ENCODE results near the gene SLCO2A1. TPM values are rescaled to one million over a fixed set of nuclear protein-coding genes. Genes with fewer than 3 reads are reported as not detected.

The SLCO2A1 gene
- total RNA-seq, 4 donors from 2014 or later = 7.8 to 12.0 (median 11.1) TPM

DNA sequence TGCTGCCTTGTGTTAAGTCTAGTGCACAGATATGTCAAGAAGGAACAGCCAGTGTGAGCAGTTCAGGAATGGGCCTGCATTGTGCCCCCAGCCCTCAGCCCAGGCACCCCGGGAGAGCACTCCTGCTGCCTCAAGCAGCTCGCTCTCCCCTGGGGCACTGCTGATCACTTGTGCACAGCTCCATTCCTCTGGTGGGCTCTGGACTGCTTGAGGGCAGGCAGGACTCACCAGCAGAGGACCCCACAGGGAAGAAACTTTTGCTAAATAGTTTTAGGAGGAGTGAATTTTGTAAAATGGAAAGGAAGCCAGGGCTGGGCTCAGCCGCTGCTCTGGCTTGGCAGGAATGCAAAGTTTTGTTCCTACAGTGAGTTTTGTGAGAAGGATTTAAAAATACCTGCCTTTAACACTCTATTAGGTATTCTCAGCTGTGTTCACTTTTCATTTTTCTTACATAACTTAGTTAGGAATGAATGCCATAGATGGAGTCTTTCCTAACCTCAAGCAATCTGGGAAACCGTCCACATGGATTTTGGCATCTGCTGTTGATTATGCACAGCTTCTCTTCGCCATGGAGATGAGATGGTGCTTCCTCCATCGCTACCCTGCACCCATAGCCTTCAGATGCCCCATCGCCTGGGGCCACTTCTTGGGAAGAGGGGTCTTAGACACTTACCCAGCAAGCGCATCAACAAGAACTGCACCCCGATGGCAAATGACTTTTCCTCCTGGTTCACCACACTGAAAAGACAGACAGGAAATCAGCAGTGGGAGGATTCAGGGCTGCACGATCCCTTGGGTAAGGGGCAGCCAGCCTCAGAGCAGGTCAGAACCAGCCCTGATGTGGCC lies 91.7 kb downstream of the SLCO2A1 start:
- 24 to 27% methylated on average over 2 to 4 of the region's 10 CpGs for WGBS, 2 donors (ENCODE audit: low coverage in 1 of 2)
- ATAC-seq = peak; percentile 40
- peaks cover 0 to 51% (median 0%) of the 10 kb centered on the region in 3 donors for H3K4me1 ChIP-seq
- no peak for TF ChIP-seq EP300 (IDR thresholded peaks at IDR 0.05)
- TF ChIP-seq, protein P1, sequence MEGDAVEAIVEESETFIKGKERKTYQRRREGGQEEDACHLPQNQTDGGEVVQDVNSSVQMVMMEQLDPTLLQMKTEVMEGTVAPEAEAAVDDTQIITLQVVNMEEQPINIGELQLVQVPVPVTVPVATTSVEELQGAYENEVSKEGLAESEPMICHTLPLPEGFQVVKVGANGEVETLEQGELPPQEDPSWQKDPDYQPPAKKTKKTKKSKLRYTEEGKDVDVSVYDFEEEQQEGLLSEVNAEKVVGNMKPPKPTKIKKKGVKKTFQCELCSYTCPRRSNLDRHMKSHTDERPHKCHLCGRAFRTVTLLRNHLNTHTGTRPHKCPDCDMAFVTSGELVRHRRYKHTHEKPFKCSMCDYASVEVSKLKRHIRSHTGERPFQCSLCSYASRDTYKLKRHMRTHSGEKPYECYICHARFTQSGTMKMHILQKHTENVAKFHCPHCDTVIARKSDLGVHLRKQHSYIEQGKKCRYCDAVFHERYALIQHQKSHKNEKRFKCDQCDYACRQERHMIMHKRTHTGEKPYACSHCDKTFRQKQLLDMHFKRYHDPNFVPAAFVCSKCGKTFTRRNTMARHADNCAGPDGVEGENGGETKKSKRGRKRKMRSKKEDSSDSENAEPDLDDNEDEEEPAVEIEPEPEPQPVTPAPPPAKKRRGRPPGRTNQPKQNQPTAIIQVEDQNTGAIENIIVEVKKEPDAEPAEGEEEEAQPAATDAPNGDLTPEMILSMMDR (IDR thresholded peaks at IDR 0.05) = no peak
- TF ChIP-seq POLR2AphosphoS5 (IDR thresholded peaks at IDR 0.05) = no peak
- TF ChIP-seq POLR2A (IDR thresholded peaks at IDR 0.05) = no peak
- H3K9me3 ChIP-seq = no peaks in the 10 kb centered on the region
- H3K27ac ChIP-seq = peak overlapping the region; percentile 45 to 69 (median 52)
- H3K4me3 ChIP-seq = no peak overlapping the region
- H3K36me3 ChIP-seq = no peaks in the 10 kb centered on the region
- H3K27me3 ChIP-seq = no peaks in the 10 kb centered on the region

DNA sequence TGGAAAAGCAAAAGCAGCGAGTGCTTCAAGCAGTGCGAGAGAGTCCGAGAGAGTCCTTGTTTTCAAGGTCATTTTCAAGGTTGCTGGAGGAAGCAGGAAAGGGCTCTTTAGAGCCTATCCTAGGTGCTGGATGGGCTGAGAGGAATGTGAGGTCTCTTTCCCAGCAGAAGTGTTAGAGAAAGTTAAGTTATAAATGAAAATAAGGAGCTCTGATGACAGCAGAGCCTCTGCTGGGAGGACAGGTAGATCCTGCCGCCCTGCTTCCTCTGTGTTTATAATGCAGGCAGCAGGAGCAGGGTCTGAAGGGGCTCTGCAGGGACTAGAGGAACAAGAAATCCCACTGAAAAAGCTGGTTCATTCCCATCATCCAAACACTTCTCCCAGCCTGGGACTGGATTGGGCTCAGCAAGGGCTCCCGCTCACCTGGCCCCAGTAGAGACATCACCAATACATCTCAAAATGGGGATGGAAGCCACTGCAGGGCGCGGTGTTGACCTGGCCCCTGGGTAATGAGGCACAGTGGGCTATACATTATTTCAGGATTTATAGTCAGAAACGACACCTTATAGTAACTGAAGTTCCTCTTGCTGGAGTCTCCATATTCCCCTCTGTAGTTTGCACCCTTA lies 92.6 kb downstream of the SLCO2A1 start:
- 69 to 91% methylated on average over 6 to 8 of the region's 8 CpGs for WGBS, 2 donors (ENCODE audit: low coverage in 1 of 2)
- Histone ChIP-seq H3K27me3 (no peaks in the 10 kb centered on the region), H3K4me1 (peaks cover 0 to 43% (median 0%) of the 10 kb centered on the region in 3 donors), H3K9me3 (no peaks in the 10 kb centered on the region), H3K4me3 (no peak overlapping the region), H3K27ac (peak overlapping the region in 3 of 4 donors; percentile 47 to 69 (median 58)), H3K36me3 (no peaks in the 10 kb centered on the region)
- no peak for ATAC-seq
- TF ChIP-seq POLR2AphosphoS5 (IDR thresholded peaks at IDR 0.05) = no peak
- no peak for TF ChIP-seq POLR2A (IDR thresholded peaks at IDR 0.05)
- TF ChIP-seq, protein P1 (IDR thresholded peaks at IDR 0.05) = no peak
- no peak for TF ChIP-seq EP300 (IDR thresholded peaks at IDR 0.05)

DNA sequence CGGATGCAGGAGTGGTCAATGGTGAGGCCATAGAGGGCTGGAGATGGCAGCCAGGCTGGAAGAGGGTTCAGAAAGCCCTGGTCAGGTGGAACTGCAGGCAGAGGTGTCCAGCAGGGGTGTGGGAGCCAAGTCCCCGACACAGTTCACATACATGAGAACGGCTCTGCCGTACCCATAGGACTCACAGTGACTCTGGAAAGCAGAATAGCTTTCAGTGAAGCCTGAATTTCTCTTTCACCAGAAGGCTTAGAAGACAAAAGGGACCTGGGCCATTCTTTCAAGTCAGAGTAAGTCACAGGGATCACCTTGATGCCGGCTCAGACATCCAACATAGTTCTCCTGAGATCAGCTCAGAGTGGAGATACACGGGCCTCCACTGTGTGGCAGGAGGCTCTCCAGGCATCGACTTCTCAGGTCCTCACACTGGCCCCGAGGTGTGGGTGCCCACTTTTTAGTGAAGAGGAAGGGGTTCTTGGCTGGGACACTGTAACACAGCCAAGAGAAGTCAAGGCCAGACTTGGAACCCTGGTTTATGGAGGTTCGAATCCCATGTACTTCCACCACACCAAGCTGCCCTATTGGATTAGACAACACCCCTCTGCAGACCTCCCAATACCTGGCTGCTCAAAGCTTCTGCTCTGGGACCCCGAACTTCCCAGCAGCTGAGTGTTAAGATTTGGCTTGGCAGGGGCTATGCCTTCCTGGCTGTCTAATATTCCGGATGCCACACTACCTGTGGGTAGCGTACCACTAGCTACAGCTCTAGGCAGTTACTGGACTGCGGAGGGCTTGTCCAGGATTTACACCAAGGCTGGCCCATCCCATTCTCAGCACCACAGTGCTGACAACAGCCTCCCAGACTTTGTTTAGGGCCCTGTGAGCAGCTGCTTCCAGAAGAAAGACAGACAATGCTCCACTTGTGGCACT lies 93.6 kb downstream of the SLCO2A1 start:
- no peak overlapping the region for H3K27ac ChIP-seq
- 87 to 93% methylated on average over 3 to 9 of the region's 13 CpGs for WGBS, 2 donors (ENCODE audit: low coverage in 1 of 2)

DNA sequence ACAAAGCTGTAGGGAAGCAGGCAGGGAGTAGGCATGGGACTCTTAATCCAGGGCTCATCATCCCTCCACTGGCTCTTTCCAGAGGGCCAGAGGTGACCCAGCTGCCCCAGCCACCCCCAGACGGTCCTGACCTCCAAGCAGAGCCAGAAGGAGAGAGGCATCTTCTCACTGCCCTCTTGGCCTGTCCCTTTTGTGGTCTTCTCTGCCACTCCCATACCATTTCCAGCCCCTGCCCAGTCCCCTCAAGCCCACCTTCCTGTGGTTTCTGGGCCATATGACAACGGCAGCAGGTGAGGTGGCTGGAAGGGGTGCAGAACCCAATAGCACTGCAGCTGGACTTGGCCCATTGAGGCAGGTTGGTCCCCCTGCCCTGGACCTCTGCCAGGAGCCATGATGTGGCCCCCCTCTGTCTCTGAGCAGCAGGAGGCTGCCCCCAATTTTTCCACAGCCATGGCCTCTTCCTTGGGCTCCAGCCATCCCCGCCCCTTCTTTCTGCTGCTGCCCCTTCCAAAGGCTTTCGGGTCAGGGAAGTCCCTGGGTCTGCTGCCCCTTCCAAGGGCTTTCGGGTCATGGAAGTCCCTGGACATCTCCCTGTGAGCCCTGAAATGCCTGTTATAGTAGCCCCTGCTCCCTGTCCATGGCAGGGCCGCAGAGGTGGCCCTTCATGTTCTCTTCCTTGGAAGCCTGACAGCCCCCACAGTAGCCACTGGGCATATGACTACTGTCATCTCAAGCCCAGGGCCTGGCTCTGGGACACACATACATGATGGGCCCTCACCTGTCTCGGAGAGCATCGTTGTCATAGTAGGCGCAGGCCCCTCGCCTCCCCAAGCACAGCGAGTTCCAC lies 94.5 kb downstream of the SLCO2A1 start:
- Histone ChIP-seq H3K9me3 (no peaks in the 10 kb centered on the region), H3K4me1 (peaks cover 0 to 26% (median 0%) of the 10 kb centered on the region in 3 donors), H3K27ac (no peak overlapping the region), H3K27me3 (no peaks in the 10 kb centered on the region), H3K4me3 (no peak overlapping the region), H3K36me3 (no peaks in the 10 kb centered on the region)
- TF ChIP-seq POLR2A (IDR thresholded peaks at IDR 0.05) (no peak), EP300 (IDR thresholded peaks at IDR 0.05) (no peak), POLR2AphosphoS5 (IDR thresholded peaks at IDR 0.05) (no peak)
- TF ChIP-seq, protein P1 (IDR thresholded peaks at IDR 0.05) = no peak
- WGBS, 2 donors (ENCODE audit: low coverage in 1 of 2) = 100% methylated on average over 2 of the region's 11 CpGs; no CpG with 5 or more reads in 1 of the 2 donors
- no peak for ATAC-seq

More for the DNA sequence above, 93.6 kb downstream of the SLCO2A1 start:
- no peak overlapping the region for H3K4me3 ChIP-seq
- no peaks in the 10 kb centered on the region for H3K36me3 ChIP-seq
- TF ChIP-seq POLR2AphosphoS5 (IDR thresholded peaks at IDR 0.05) (no peak), EP300 (IDR thresholded peaks at IDR 0.05) (no peak), POLR2A (IDR thresholded peaks at IDR 0.05) (no peak)
- TF ChIP-seq, protein P1 (IDR thresholded peaks at IDR 0.05) = no peak
- no peaks in the 10 kb centered on the region for H3K9me3 ChIP-seq
- H3K4me1 ChIP-seq = peaks cover 0 to 32% (median 0%) of the 10 kb centered on the region in 3 donors
- no peak for ATAC-seq
- H3K27me3 ChIP-seq = no peaks in the 10 kb centered on the region

Measured in gastroesophageal sphincter (tissue), 4 donors.